Measurements from ENCODE around the gene KLF4.
"Not testable (repeated sequence)": the region's sequence is repeated elsewhere in the genome, so short reads cannot be mapped to it uniquely, and the experiment has no call there.

KLF4 gene

GRCh38 chr9:107492381-107492970 is 2.9 kb upstream of the KLF4 start:
- Histone ChIP-seq H3K4me1 (ENCODE audit: insufficient read depth, poor library complexity, severe bottlenecking) (no peaks in the 10 kb centered on the region), H3K36me3 (ENCODE audit: low read depth) (peaks cover 5% of the 10 kb centered on the region; the same call in 1 of the 2 replicates), H3K27me3 (ENCODE audit: insufficient read depth, poor library complexity, severe bottlenecking) (no peaks in the 10 kb centered on the region), H3K9me3 (ENCODE audit: severe bottlenecking) (no peaks in the 10 kb centered on the region), H3K4me3 (ENCODE audit: severe bottlenecking) (no peak overlapping the region), H3K27ac (ENCODE audit: poor library complexity, severe bottlenecking) (no peak overlapping the region)
- ATAC-seq (ENCODE audit: low read depth) (no peak), DNase-seq (ENCODE audit: low spot score) (no peak)
- TF ChIP-seq CTCF (IDR thresholded peaks at IDR 0.05; ENCODE audit: poor library complexity, severe bottlenecking), result no peak

GRCh38 chr9:107491081-107492053 is 1.8 kb upstream of the KLF4 start:
- ATAC-seq (ENCODE audit: low read depth) (no peak), DNase-seq (ENCODE audit: low spot score) (no peak)
- Histone ChIP-seq H3K9me3 (ENCODE audit: severe bottlenecking) (no peaks in the 10 kb centered on the region), H3K4me1 (ENCODE audit: insufficient read depth, poor library complexity, severe bottlenecking) (no peaks in the 10 kb centered on the region), H3K27ac (ENCODE audit: poor library complexity, severe bottlenecking) (no peak overlapping the region), H3K4me3 (ENCODE audit: severe bottlenecking) (no peak overlapping the region), H3K27me3 (ENCODE audit: insufficient read depth, poor library complexity, severe bottlenecking) (no peaks in the 10 kb centered on the region), H3K36me3 (ENCODE audit: low read depth) (peaks cover 16% of the 10 kb centered on the region)
- TF ChIP-seq CTCF (IDR thresholded peaks at IDR 0.05; ENCODE audit: poor library complexity, severe bottlenecking), result no peak

- ATAC-seq (ENCODE audit: low read depth); H3K9me3 ChIP-seq (ENCODE audit: severe bottlenecking); H3K27ac ChIP-seq (ENCODE audit: poor library complexity, severe bottlenecking); H3K27me3 ChIP-seq (ENCODE audit: insufficient read depth, poor library complexity, severe bottlenecking); H3K4me1 ChIP-seq (ENCODE audit: insufficient read depth, poor library complexity, severe bottlenecking); DNase-seq (ENCODE audit: low spot score): not testable (repeated sequence)
- Histone ChIP-seq H3K36me3 (ENCODE audit: low read depth) (peaks cover 23% of the 10 kb centered on the region), H3K4me3 (ENCODE audit: severe bottlenecking) (peak overlapping the region; percentile 65)
Observed at GRCh38 chr9:107490606-107490970, 1.0 kb upstream of the KLF4 start.

GRCh38 chr9:107489144-107489673 is 360 bp downstream of the KLF4 start:
- Histone ChIP-seq H3K4me1 (ENCODE audit: insufficient read depth, poor library complexity, severe bottlenecking) (peaks cover 4% of the 10 kb centered on the region), H3K9me3 (ENCODE audit: severe bottlenecking) (no peaks in the 10 kb centered on the region), H3K27me3 (ENCODE audit: insufficient read depth, poor library complexity, severe bottlenecking) (no peaks in the 10 kb centered on the region), H3K36me3 (ENCODE audit: low read depth) (peaks cover 37% of the 10 kb centered on the region), H3K27ac (ENCODE audit: poor library complexity, severe bottlenecking) (peak overlapping the region; percentile 33), H3K4me3 (ENCODE audit: severe bottlenecking) (peak overlapping the region; percentile 65)
- DNase-seq (ENCODE audit: low spot score) (peak; percentile 59), ATAC-seq (ENCODE audit: low read depth) (peak; percentile 26)
- no peak for TF ChIP-seq CTCF (IDR thresholded peaks at IDR 0.05; ENCODE audit: poor library complexity, severe bottlenecking)

GRCh38 chr9:107488375-107489143 is 1.0 kb downstream of the KLF4 start:
- peak overlapping the region; percentile 33 for H3K27ac ChIP-seq (ENCODE audit: poor library complexity, severe bottlenecking)
- peak overlapping the region; percentile 65 for H3K4me3 ChIP-seq (ENCODE audit: severe bottlenecking)
- no peaks in the 10 kb centered on the region for H3K9me3 ChIP-seq (ENCODE audit: severe bottlenecking)
- no peaks in the 10 kb centered on the region for H3K27me3 ChIP-seq (ENCODE audit: insufficient read depth, poor library complexity, severe bottlenecking)
- H3K36me3 ChIP-seq (ENCODE audit: low read depth), result peaks cover 42% of the 10 kb centered on the region
- DNase-seq (ENCODE audit: low spot score) (peak; percentile 66), ATAC-seq (ENCODE audit: low read depth) (peak; percentile 44)
- H3K4me1 ChIP-seq (ENCODE audit: insufficient read depth, poor library complexity, severe bottlenecking), result peaks cover 7% of the 10 kb centered on the region
- TF ChIP-seq CTCF (IDR thresholded peaks at IDR 0.05; ENCODE audit: poor library complexity, severe bottlenecking), result no peak
